GM23338 (cell line): ENCODE measurements around the gene BDH1. TPM values are rescaled to one million over a fixed set of nuclear protein-coding genes. Genes with fewer than 3 reads are reported as not detected.

Experiments used
- ATAC-seq: fragments of 200-7000 bp; cut with Tn5 transposase; 3 replicates; pipeline ENCODE4 v1.9.1; 2020
- DNase-seq: peaks from one replicate; pipeline ENCODE4 v3.0.0-alpha.2; 2015; ENCODE audit warnings: low spot score
- H2AFZ ChIP-seq: fragments of 200-600 bp; sonication (generic); 2 replicates; pipeline ENCODE4 v1.8.0; 2016; ENCODE audit warnings: antibody characterized with exemption, mild to moderate bottlenecking, moderate library complexity
- H3F3A ChIP-seq: fragments of 200-600 bp; sonication (generic); replicated peaks from 2 replicates; pipeline ENCODE4 v1.8.0; 2017; ENCODE audit warnings: antibody characterized with exemption, mixed run types, low read depth
- H3K27ac ChIP-seq: fragments of 200-600 bp; sonication (generic); 2 replicates; pipeline ENCODE4 v1.6.1; 2016; ENCODE audit warnings: low read depth
- H3K27me3 ChIP-seq: fragments of 200-600 bp; sonication (generic); 2 replicates; pipeline ENCODE4 v1.8.0; 2016; ENCODE audit warnings: mild to moderate bottlenecking, mixed run types, moderate library complexity; ENCODE audit not compliant: insufficient read depth
- H3K36me3 ChIP-seq: fragments of 200-600 bp; sonication (generic); 2 replicates; pipeline ENCODE4 v1.8.0; 2016; ENCODE audit warnings: mild to moderate bottlenecking; ENCODE audit not compliant: insufficient read depth
- H3K4me1 ChIP-seq: fragments of 200-600 bp; sonication (generic); 2 replicates; pipeline ENCODE4 v1.8.0; 2016; ENCODE audit warnings: mild to moderate bottlenecking, moderate library complexity; ENCODE audit not compliant: insufficient read depth
- H3K4me2 ChIP-seq: fragments of 200-600 bp; sonication (generic); 2 replicates; pipeline ENCODE4 v1.7.1; 2017; ENCODE audit warnings: mixed run types
- H3K4me3 ChIP-seq: fragments of 200-600 bp; sonication (generic); 2 replicates; pipeline ENCODE4 v1.6.1; 2016; ENCODE audit warnings: mixed run types
- H3K79me2 ChIP-seq: fragments of 200-600 bp; sonication (generic); replicated peaks from 2 replicates; pipeline ENCODE4 v1.8.0; 2017; ENCODE audit warnings: mild to moderate bottlenecking; ENCODE audit not compliant: insufficient read depth
- H3K9me2 ChIP-seq: fragments of 200-600 bp; sonication (generic); 2 replicates; pipeline ENCODE4 v1.8.0; 2017; ENCODE audit not compliant: insufficient read depth
- H4K20me1 ChIP-seq: fragments of 200-600 bp; sonication (generic); replicated peaks from 2 replicates; pipeline ENCODE4 v1.8.0; 2017; ENCODE audit warnings: mild to moderate bottlenecking; ENCODE audit not compliant: insufficient read depth
- H3K27ac Mint-ChIP-seq: 2 replicates; pipeline ENCODE4 v1.8.0; 2020; ENCODE audit warnings: inconsistent platforms, mild to moderate bottlenecking, moderate library complexity, mixed read lengths
- H3K27me3 Mint-ChIP-seq: 3 replicates; pipeline ENCODE4 v1.8.0; 2022; ENCODE audit warnings: low read depth, mild to moderate bottlenecking, moderate library complexity, mixed read lengths, inconsistent platforms; ENCODE audit not compliant: insufficient read depth, poor library complexity
- H3K36me3 Mint-ChIP-seq: 3 replicates; pipeline ENCODE4 v1.8.0; 2021; ENCODE audit warnings: low read depth, mild to moderate bottlenecking, inconsistent platforms, moderate library complexity, mixed read lengths
- H3K4me1 Mint-ChIP-seq: 3 replicates; pipeline ENCODE4 v1.8.0; 2020; ENCODE audit warnings: mild to moderate bottlenecking, inconsistent platforms, mixed read lengths
- H3K4me3 Mint-ChIP-seq: 3 replicates; pipeline ENCODE4 v1.8.0; 2021; ENCODE audit warnings: moderate library complexity, mild to moderate bottlenecking, inconsistent platforms, mixed read lengths
- H3K9me3 Mint-ChIP-seq: 3 replicates; pipeline ENCODE4 v1.8.0; 2020; ENCODE audit warnings: moderate library complexity, mild to moderate bottlenecking, inconsistent platforms, mixed read lengths
- EZH2 ChIP-seq: fragments of 200-600 bp; sonication (generic); IDR thresholded peaks from one replicate; pipeline ENCODE4 v1.8.0; 2017; ENCODE audit warnings: antibody characterized with exemption, mild to moderate bottlenecking, low read depth; ENCODE audit not compliant: unreplicated experiment
- EZH2phosphoT487 ChIP-seq: fragments of 200-600 bp; sonication (generic); IDR thresholded peaks from one replicate; pipeline ENCODE4 v1.8.1; 2018; ENCODE audit warnings: antibody characterized with exemption; ENCODE audit not compliant: unreplicated experiment
- NANOG ChIP-seq: IDR thresholded peaks from 2 replicates; pipeline ENCODE4 v1.6.1; 2016; ENCODE audit warnings: antibody characterized with exemption, borderline replicate concordance
- STAT1 ChIP-seq: IDR thresholded peaks from one replicate; pipeline ENCODE4 v1.6.1; 2016; ENCODE audit warnings: antibody characterized with exemption; ENCODE audit not compliant: unreplicated experiment
- ZNF114 ChIP-seq: fragments of 250-450 bp; sonication (Bioruptor Pico); IDR thresholded peaks from 2 replicates; pipeline ENCODE4 v1.5.0; 2020; ENCODE audit warnings: mild to moderate bottlenecking, moderate library complexity
- ZNF462 ChIP-seq: fragments of 250-450 bp; sonication (Bioruptor Pico); IDR thresholded peaks from 2 replicates; pipeline ENCODE4 v1.5.0; 2020; ENCODE audit warnings: mild to moderate bottlenecking, moderate library complexity
- polyA plus RNA-seq: library from polyadenylated mRNA; unstranded; fragments of >200 nt; fragmentation: Nextera tagmentation; extraction: Ambion mirVana; gene quantifications from 2 replicates; pipeline ENCODE4 v1.2.1, GENCODE V29; 2016
- total RNA-seq: library from RNA; depleted of rRNA; stranded (reverse); fragments of >200 nt; shearing (Covaris generic); gene quantifications from 2 replicates; pipeline ENCODE4 v1.2.3, GENCODE V29; 2014
- TF ChIP-seq, protein P1 (sequence below), 2 experiments: fragments of 200-600 bp in 1 of 2; sonication (generic) in 1 of 2; conservative IDR thresholded peaks; 2 replicates each; pipeline versions ENCODE4 v1.5.1 to v1.6.1; 2016 to 2017; ENCODE audit warnings: antibody characterized with exemption in 2 of 2, low read depth in 2 of 2, mild to moderate bottlenecking in 2 of 2, moderate library complexity in 1 of 2

The BDH1 gene
- total and polyA plus RNA-seq, 2 experiments from 2014 or later: 18.1 to 19.3 TPM

DNA sequence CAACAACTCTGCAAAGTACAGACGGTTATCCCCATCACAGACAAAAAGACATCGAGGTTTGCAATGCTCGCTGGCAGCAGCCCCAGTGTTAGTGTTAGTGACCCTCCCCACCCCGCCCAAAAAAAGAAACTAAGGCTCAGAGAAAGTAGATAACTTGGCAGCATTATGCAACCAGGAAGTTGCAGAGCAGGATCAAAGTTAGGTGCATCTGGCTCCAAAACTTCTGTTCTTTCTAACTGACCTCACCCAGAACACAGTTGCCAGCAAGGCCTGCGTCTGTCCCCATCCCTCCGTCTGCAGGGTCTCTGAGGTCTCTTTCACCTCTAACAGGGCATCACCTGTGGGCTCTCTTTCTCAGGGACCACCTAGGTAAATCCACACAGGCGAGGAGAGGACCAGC is 51.5 kb downstream of the BDH1 start (continued):
- TF ChIP-seq, protein P1, sequence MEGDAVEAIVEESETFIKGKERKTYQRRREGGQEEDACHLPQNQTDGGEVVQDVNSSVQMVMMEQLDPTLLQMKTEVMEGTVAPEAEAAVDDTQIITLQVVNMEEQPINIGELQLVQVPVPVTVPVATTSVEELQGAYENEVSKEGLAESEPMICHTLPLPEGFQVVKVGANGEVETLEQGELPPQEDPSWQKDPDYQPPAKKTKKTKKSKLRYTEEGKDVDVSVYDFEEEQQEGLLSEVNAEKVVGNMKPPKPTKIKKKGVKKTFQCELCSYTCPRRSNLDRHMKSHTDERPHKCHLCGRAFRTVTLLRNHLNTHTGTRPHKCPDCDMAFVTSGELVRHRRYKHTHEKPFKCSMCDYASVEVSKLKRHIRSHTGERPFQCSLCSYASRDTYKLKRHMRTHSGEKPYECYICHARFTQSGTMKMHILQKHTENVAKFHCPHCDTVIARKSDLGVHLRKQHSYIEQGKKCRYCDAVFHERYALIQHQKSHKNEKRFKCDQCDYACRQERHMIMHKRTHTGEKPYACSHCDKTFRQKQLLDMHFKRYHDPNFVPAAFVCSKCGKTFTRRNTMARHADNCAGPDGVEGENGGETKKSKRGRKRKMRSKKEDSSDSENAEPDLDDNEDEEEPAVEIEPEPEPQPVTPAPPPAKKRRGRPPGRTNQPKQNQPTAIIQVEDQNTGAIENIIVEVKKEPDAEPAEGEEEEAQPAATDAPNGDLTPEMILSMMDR (conservative IDR thresholded peaks at IDR 0.05; ENCODE audit: low read depth in 2 of 2): no peak
- TF ChIP-seq ZNF462 (CRISPR knock-in tag): no peak
- TF ChIP-seq EZH2phosphoT487: no peak
- no peak for TF ChIP-seq ZNF114 (CRISPR knock-in tag)
- TF ChIP-seq STAT1: no peak

- H3K27me3 Mint-ChIP-seq: peaks cover 8% of the 10 kb centered on the region
- Histone ChIP-seq H3K4me3 (no peak overlapping the region), H3K79me2 (no peaks in the 10 kb centered on the region), H3F3A (0 out of 2 replicates have a peak, but pooled peaks cover 4% of the 10 kb centered on the region), H3K9me2 (no peaks in the 10 kb centered on the region), H3K36me3 (no peaks in the 10 kb centered on the region), H4K20me1 (no peaks in the 10 kb centered on the region), H3K4me1 (no peaks in the 10 kb centered on the region), H3K4me2 (no peak overlapping the region), H3K27ac (no peak overlapping the region), H3K27me3 (no peaks in the 10 kb centered on the region), H2AFZ (no peak overlapping the region)
- H3K36me3 Mint-ChIP-seq: no peaks in the 10 kb centered on the region; the same call in 2 of the 3 replicates
- no peak for ATAC-seq
- H3K4me1 Mint-ChIP-seq: no peaks in the 10 kb centered on the region; the same call in 2 of the 3 replicates
- peaks cover 3% of the 10 kb centered on the region; the same call in 2 of the 3 replicates for H3K9me3 Mint-ChIP-seq
- no peak overlapping the region for H3K4me3 Mint-ChIP-seq
- DNase-seq: no peak
- H3K27ac Mint-ChIP-seq: no peak overlapping the region
- no peak for TF ChIP-seq EZH2
- no peak for TF ChIP-seq ZNF462 (CRISPR knock-in tag)
- TF ChIP-seq NANOG: no peak
These were observed 52.1 kb downstream of the BDH1 start for GRCh38 chr3:197503652-197504051.
